ENCODE results near the gene CAMK1D.

Gene CAMK1D

DNA sequence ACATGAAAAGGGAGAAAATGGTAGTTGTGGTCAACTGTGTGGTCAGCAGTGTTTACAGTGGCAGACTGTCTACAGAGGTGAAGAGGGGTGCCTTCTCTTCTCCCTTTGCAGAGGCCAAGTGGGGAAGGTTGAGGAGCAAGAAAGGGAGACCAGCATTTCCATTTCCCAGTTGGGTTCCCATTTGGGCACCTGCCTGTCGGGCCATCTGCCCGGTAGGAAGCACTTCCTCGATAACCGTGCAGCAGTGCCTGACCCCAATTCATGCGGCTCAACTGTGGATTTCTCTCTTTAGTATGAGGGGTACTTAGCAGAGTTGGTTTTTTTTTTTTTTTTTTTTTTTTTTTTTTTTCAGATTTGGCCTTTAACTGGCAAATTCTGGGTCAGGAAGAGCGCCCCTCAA is 525.2 kb downstream of the CAMK1D start:
- no peak overlapping the region for H3K4me3 Mint-ChIP-seq
- no peak overlapping the region for H3K27ac Mint-ChIP-seq
- H3K36me3 Mint-ChIP-seq (ENCODE audit: low read depth): no peaks in the 10 kb centered on the region
- H3K27me3 Mint-ChIP-seq: peaks cover 7% of the 10 kb centered on the region
- no peaks in the 10 kb centered on the region for H3K4me1 Mint-ChIP-seq (ENCODE audit: low read depth)
- no peaks in the 10 kb centered on the region for H3K9me3 Mint-ChIP-seq

DNA sequence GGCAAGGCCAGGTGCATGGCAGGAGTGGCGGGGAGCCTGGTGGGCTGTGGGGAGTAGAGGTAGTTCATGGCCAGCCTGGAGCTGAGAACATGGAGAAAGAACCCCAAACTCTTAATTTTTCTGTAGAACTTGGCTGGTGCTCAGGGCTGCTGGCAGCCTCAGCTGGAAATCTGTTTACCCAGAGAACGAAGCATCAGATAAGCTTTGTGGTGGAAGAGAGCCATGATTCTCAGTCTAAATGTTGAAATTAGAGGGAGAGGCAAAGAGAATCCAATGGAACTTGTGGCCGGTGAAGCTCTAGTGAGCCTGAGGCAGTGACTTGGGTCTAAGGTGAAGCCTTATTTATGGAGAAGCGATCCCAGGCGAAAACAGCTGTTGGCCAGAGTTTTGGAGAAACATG is 525.8 kb downstream of the CAMK1D start:
- Mint-ChIP-seq H3K4me1 (ENCODE audit: low read depth) (no peaks in the 10 kb centered on the region), H3K27me3 (peaks cover 7% of the 10 kb centered on the region)

DNA sequence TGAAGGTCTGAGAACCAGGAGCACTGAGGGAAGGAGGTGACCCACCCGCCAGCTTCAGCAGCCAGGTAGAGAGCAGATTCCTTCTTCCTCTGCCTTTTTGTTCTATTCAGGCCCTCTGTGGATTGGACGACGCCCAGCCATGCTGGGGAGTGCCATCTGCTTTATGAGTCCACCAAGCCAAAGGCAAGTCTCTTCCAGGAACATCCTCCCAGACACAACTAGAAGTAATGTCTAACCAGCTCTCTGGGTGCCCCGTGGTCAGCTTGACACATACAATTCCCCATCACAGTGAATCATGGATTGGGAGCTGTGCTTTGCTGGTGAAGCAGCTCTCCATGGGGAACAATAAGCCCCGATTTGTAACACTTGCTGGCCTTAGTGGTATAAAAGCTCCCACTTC is 526.9 kb downstream of the CAMK1D start:
- no peak overlapping the region for H3K27ac Mint-ChIP-seq
- no peak overlapping the region for H3K4me3 Mint-ChIP-seq
- no peaks in the 10 kb centered on the region for H3K36me3 Mint-ChIP-seq (ENCODE audit: low read depth)
- H3K27me3 Mint-ChIP-seq: peaks cover 4% of the 10 kb centered on the region
- H3K9me3 Mint-ChIP-seq: no peaks in the 10 kb centered on the region
- H3K4me1 Mint-ChIP-seq (ENCODE audit: low read depth): no peaks in the 10 kb centered on the region

More for the DNA sequence above, 525.8 kb downstream of the CAMK1D start:
- H3K4me3 Mint-ChIP-seq: no peak overlapping the region
- H3K27ac Mint-ChIP-seq: no peak overlapping the region
- no peaks in the 10 kb centered on the region for H3K36me3 Mint-ChIP-seq (ENCODE audit: low read depth)
- H3K9me3 Mint-ChIP-seq: no peaks in the 10 kb centered on the region

DNA sequence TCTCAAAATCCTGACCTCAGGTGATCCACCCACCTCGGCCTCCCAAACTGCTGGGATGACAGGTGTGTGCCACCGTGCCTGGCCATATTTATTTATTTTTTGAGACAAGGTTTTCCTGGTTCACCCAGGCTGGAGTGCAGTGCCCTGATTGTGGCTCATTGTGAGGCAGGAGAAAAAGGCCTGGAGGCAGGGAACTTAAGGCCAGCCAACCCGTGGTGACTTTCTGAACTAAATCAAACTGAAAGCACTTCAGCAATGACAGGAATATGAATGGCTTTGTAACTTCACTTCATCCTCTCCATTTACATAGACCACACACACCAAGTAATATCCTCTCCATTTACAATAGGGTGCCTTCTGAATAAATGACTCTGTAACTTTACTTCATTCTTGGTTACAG is 527.8 kb downstream of the CAMK1D start:
- no peaks in the 10 kb centered on the region for H3K36me3 Mint-ChIP-seq (ENCODE audit: low read depth)
- H3K4me1 Mint-ChIP-seq (ENCODE audit: low read depth): no peaks in the 10 kb centered on the region
- H3K9me3 Mint-ChIP-seq: no peaks in the 10 kb centered on the region
- peaks cover 6% of the 10 kb centered on the region for H3K27me3 Mint-ChIP-seq
- no peak overlapping the region for H3K4me3 Mint-ChIP-seq
- no peak overlapping the region for H3K27ac Mint-ChIP-seq

DNA sequence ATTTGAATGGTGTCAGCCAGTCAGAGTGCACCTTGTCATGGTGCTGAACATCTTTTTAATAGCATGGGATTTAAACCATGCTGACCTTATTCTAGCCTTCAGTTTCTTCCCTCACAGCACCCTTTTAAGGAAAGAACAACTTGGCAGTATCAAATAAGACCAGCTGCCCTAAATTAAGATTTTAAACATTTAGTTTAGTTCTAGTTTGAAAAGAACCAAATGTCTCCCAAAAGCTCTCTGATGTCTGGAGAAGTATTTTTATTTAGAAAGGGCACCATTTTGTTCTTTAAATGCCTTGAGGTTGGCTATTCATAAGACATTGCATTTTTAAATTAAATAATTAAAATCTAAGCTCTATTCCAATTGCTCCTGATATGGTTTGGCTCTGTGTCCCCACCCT is 531.1 kb downstream of the CAMK1D start:
- no peak overlapping the region for H3K27ac Mint-ChIP-seq

DNA sequence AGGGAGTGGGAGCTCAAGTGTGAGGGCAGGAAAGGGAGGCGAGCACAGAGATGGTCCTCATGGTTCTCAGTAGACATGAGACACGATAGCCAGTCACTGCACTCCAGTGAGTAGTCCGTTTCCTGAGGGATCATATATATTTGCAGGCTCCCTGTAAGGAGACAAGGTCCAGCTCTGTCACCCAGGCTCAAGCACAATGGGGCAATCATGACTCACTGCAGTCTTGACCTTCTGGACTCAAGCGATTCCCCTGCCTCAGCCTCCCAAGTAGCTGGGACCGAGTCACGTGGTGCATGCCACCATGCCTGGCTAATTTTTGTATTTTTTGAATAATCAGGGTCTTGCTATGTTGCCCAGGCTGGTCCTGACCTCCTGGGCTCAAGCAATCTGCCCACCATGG is 535.5 kb downstream of the CAMK1D start:
- no peaks in the 10 kb centered on the region for H3K36me3 Mint-ChIP-seq (ENCODE audit: low read depth)
- H3K9me3 Mint-ChIP-seq: no peaks in the 10 kb centered on the region
- no peak overlapping the region for H3K27ac Mint-ChIP-seq
- H3K4me3 Mint-ChIP-seq: no peak overlapping the region
- peaks cover 18% of the 10 kb centered on the region for H3K27me3 Mint-ChIP-seq
- no peaks in the 10 kb centered on the region for H3K4me1 Mint-ChIP-seq (ENCODE audit: low read depth)

More for the DNA sequence above, 531.1 kb downstream of the CAMK1D start:
- Mint-ChIP-seq H3K4me3 (no peak overlapping the region), H3K9me3 (no peaks in the 10 kb centered on the region), H3K4me1 (ENCODE audit: low read depth) (no peaks in the 10 kb centered on the region), H3K27me3 (peaks cover 18% of the 10 kb centered on the region), H3K36me3 (ENCODE audit: low read depth) (no peaks in the 10 kb centered on the region)

All from stimulated activated naive CD8-positive, alpha-beta T cell treated with anti-CD3 and anti-CD28 coated beads, Interleukin-15, Interleukin-2, amounts not matched to agents 100 ng/mL and 50 ng/mL, for 24 hours (primary cell).